OCI-LY3 (cell line): ENCODE measurements around the gene ATP4B.

Experiments
- H2AFZ ChIP-seq: fragments of 200-600, 300-600 bp; shearing (Covaris generic); 2 replicates; pipeline ENCODE4 v1.6.0; 2014; ENCODE audit warnings: antibody characterized with exemption, low read depth, low read length
- H3K27ac ChIP-seq: fragments of 200-600, 300-600 bp; sonication (generic); 2 replicates; pipeline ENCODE4 v1.5.1; 2014; ENCODE audit warnings: mild to moderate bottlenecking, low read length, moderate library complexity, mixed read lengths
- H3K27me3 ChIP-seq: fragments of 200-600, 300-600 bp; sonication (generic); 2 replicates; pipeline ENCODE4 v1.6.1; 2014; ENCODE audit warnings: low read depth, low read length, mixed read lengths
- H3K36me3 ChIP-seq: fragments of 200-600, 300-600 bp; sonication (generic); replicated peaks from 2 replicates; pipeline ENCODE3; 2014; ENCODE audit warnings: low read depth, low read length, mixed read lengths
- H3K4me1 ChIP-seq: fragments of 300-600, 200-600 bp; sonication (generic); 2 replicates; pipeline ENCODE4 v1.6.1; 2014; ENCODE audit warnings: low read length, mixed read lengths
- H3K4me2 ChIP-seq: fragments of 200-600, 300-600 bp; sonication (generic); 2 replicates; pipeline ENCODE4 v1.6.1; 2014; ENCODE audit warnings: low read length, mixed read lengths
- H3K4me3 ChIP-seq: fragments of 300-600, 200-600 bp; sonication (generic); 2 replicates; pipeline ENCODE4 v1.5.1; 2014; ENCODE audit warnings: antibody characterized with exemption, mild to moderate bottlenecking, low read length, moderate library complexity
- H3K79me2 ChIP-seq: fragments of 300-600, 200-600 bp; shearing (Covaris generic); 2 replicates; pipeline ENCODE4 v1.6.1; 2014; ENCODE audit warnings: mild to moderate bottlenecking, low read length, mixed read lengths
- H3K9ac ChIP-seq: fragments of 300-600, 200-600 bp; shearing (Covaris generic); 2 replicates; pipeline ENCODE4 v1.6.0; 2014; ENCODE audit warnings: mild to moderate bottlenecking, low read length, moderate library complexity
- H3K9me3 ChIP-seq: fragments of 200-600, 300-600 bp; shearing (Covaris generic); 2 replicates; pipeline ENCODE4 v1.6.1; 2014; ENCODE audit warnings: low read length, mixed read lengths; ENCODE audit not compliant: insufficient read depth
- H4K20me1 ChIP-seq: fragments of 200-600, 300-600 bp; sonication (generic); 2 replicates; pipeline ENCODE4 v1.6.1; 2016; ENCODE audit warnings: low read length, mixed read lengths; ENCODE audit not compliant: insufficient read depth
- CTCF ChIP-seq: fragments of 200-600, 300-600 bp; sonication (generic); IDR thresholded peaks from 2 replicates; pipeline ENCODE4 v1.5.1; 2014; ENCODE audit warnings: antibody characterized with exemption, low read length, low read depth
- EZH2phosphoT487 ChIP-seq: fragments of 200-600 bp; shearing (Covaris generic); IDR thresholded peaks from 2 replicates; pipeline ENCODE4 v1.6.1; 2018; ENCODE audit warnings: antibody characterized with exemption, mixed run types, low read depth

The ATP4B gene

GRCh38 chr13:113659337-113659736 lies 1.3 kb upstream of the ATP4B start:
- TF ChIP-seq CTCF: no peak
- TF ChIP-seq EZH2phosphoT487: no peak
- H2AFZ ChIP-seq: no peak overlapping the region
- no peaks in the 10 kb centered on the region for H3K36me3 ChIP-seq
- H3K27me3 ChIP-seq: peaks cover 4% of the 10 kb centered on the region; the same call in 1 of the 2 replicates
- no peak overlapping the region for H3K9ac ChIP-seq
- H3K27ac ChIP-seq: no peak overlapping the region
- no peak overlapping the region for H3K4me3 ChIP-seq
- no peaks in the 10 kb centered on the region for H3K4me1 ChIP-seq
- no peak overlapping the region for H3K4me2 ChIP-seq
- peaks cover 3% of the 10 kb centered on the region; the same call in 1 of the 2 replicates for H3K9me3 ChIP-seq
- H3K79me2 ChIP-seq: no peaks in the 10 kb centered on the region
- no peaks in the 10 kb centered on the region for H4K20me1 ChIP-seq

GRCh38 chr13:113658836-113659235 lies 838 bp upstream of the ATP4B start:
- no peak overlapping the region for H3K4me2 ChIP-seq
- peaks cover 3% of the 10 kb centered on the region; the same call in 1 of the 2 replicates for H3K9me3 ChIP-seq

GRCh38 chr13:113656831-113657671 lies 947 bp downstream of the ATP4B start:
- peaks cover 3% of the 10 kb centered on the region; the same call in 1 of the 2 replicates for H3K9me3 ChIP-seq
- no peak overlapping the region for H3K27ac ChIP-seq
- H3K4me1 ChIP-seq: no peaks in the 10 kb centered on the region
- no peak overlapping the region for H3K4me2 ChIP-seq
- TF ChIP-seq CTCF (no peak), EZH2phosphoT487 (no peak)
- no peaks in the 10 kb centered on the region for H3K79me2 ChIP-seq
- no peak overlapping the region for H2AFZ ChIP-seq
- H3K9ac ChIP-seq: no peak overlapping the region
- no peak overlapping the region for H3K4me3 ChIP-seq
- H3K27me3 ChIP-seq: 0 out of 2 replicates have a peak, but pooled peaks cover 4% of the 10 kb centered on the region
- H4K20me1 ChIP-seq: no peaks in the 10 kb centered on the region
- H3K36me3 ChIP-seq: no peaks in the 10 kb centered on the region

More at GRCh38 chr13:113658836-113659235, 838 bp upstream of the ATP4B start:
- no peak overlapping the region for H3K4me3 ChIP-seq
- no peak overlapping the region for H3K9ac ChIP-seq
- no peaks in the 10 kb centered on the region for H3K36me3 ChIP-seq
- TF ChIP-seq EZH2phosphoT487 (no peak), CTCF (no peak)
- H3K27me3 ChIP-seq: peaks cover 4% of the 10 kb centered on the region; the same call in 1 of the 2 replicates
- H3K4me1 ChIP-seq: no peaks in the 10 kb centered on the region
- H3K79me2 ChIP-seq: no peaks in the 10 kb centered on the region
- H2AFZ ChIP-seq: no peak overlapping the region
- no peak overlapping the region for H3K27ac ChIP-seq
- H4K20me1 ChIP-seq: no peaks in the 10 kb centered on the region

GRCh38 chr13:113656003-113656588 lies 1.9 kb downstream of the ATP4B start:
- Histone ChIP-seq H2AFZ (no peak overlapping the region), H3K79me2 (no peaks in the 10 kb centered on the region), H4K20me1 (no peaks in the 10 kb centered on the region), H3K9ac (no peak overlapping the region), H3K9me3 (no peaks in the 10 kb centered on the region; the same call in 1 of the 2 replicates), H3K4me3 (no peak overlapping the region), H3K27ac (no peak overlapping the region), H3K4me1 (no peaks in the 10 kb centered on the region), H3K36me3 (no peaks in the 10 kb centered on the region), H3K4me2 (no peak overlapping the region), H3K27me3 (0 out of 2 replicates have a peak, but pooled peaks cover 4% of the 10 kb centered on the region)
- TF ChIP-seq CTCF: no peak
- TF ChIP-seq EZH2phosphoT487: no peak
